HG03175 (cell line): ENCODE results near the gene CASZ1.

Experiments
- ATAC-seq: cut with Tn5 transposase; IDR thresholded peaks from one replicate; pipeline ENCODE4 v1.9.1; 2021; ENCODE audit warnings: mild to moderate bottlenecking, moderate library complexity; ENCODE audit not compliant: unreplicated experiment

The CASZ1 gene

DNA sequence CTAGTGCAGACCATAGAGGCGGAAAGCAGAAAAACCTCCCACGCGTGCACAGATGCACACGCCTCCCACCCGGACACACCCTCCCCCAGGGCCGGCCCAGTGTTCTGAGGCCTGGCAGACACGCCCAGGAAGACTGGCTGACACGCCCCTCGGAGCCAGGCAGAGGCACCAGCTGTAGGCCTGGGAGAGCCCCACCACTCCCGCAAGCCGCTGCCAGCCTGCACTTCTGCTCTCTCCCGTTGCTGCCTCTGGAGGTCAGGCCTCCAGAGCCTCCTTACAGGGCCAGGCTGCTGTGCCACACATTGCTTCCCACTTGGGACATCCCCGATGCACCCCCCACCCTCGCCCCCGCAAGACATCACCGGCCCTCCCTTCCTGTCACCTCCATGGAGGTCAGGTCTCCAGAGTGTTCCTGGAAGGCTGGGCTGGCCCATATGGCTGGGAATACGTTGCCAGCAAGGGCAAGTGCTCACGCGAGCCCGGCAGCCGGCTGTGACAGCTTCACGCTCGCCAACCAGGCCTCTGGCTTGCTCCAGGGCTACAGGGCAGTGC, 40.4 kb downstream of the CASZ1 start:
- no peak for ATAC-seq

DNA sequence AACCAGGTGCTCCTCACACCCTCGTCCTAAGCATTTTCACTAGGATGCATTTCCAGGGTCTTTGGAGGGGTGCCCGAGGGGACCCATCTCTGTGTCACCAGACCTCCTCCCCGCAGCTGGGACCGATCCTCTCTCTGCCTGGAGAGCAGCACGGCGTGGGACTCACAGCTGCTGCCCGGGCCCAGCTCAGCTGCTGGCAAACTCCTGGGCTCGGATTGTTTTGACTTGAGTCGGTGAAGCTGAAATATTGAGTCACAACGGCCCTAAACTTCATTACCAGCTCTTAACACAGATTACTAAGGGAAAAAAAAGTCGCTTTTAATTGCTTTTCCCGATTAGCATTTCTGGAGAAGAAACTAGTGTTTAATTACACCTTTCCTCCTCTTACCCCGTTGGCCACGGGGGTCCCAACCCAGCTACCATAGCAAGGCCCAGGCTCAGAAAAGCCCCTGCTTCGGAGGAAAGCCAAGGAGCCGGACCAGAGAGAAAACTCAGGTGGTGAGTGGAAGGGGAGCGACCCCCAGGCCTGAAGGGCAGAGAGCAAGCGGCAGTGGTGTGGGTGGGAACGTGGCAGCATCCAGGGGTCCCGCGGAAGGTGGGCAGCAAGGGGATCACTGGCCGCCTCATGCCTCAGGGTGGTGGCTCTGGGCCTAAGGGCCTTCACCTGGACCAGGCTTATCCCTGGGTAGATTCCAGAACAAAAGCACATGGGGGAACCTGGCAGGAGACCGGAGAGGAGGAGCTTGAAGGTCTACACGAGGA, 41.7 kb downstream of the CASZ1 start:
- no peak for ATAC-seq

DNA sequence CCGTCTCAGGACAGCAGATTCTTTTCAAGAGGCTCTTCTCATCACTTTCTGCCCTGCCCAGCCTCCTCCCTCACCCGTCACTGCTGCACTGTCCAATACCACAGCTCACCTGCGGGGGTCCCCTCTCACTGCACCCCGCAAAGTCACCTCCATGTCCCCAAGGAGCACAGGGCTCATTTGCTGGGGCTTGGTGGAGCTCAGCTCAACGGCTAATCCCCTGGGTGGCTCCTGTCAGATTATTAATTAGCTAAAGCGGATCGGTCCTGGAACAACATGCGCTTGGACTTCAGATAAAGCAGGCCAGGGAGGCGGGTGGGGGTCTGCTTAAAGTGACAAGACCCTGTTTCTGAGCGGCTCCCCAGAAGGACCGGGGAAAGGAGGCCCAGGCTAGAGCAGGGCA, 43.1 kb downstream of the CASZ1 start:
- no peak for ATAC-seq

DNA sequence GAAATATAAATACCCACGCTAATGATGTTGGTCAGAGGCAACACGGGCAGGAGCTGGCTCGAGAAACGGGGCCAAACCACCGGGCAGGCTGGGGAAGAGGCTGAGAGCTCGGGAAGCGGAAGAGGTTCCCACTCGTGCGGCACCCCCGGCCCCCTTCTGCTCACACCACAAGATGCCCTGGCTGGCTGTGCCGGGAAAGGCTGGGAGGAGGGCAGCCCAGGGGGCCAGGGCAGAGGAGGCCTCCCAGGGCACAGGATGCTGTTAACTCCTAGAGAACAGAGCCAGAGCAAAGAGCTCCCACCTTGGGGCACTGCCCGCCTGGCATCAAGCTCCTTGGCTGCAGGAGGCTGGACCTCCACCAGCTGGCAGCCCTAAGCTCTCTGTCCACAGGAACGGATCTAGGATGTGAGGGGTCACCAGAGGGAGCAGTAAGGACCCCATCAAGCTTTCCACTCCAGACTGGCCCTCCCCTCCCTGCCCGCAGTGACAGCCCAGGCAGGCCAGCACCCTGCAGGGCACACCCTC, 44.8 kb downstream of the CASZ1 start:
- ATAC-seq = no peak

DNA sequence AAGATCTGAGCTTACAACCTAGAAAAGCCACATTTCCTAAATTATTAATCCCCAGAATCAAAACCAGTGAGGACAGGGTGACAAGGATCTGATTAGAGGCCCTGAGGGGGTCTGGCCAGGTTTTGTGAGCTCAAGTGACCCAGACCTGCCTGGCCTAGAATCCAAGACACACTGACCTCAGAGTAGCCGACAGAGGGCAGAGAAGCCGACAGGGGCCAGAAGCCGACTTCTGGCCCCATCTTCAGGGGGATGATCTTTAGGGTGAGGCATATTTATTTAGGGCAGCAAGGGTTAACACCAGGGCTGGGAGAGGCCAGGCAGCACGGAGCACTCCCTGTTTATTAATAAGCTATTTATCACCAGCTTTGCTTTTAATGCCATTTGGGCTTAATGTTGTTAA, 45.3 kb downstream of the CASZ1 start:
- no peak for ATAC-seq

DNA sequence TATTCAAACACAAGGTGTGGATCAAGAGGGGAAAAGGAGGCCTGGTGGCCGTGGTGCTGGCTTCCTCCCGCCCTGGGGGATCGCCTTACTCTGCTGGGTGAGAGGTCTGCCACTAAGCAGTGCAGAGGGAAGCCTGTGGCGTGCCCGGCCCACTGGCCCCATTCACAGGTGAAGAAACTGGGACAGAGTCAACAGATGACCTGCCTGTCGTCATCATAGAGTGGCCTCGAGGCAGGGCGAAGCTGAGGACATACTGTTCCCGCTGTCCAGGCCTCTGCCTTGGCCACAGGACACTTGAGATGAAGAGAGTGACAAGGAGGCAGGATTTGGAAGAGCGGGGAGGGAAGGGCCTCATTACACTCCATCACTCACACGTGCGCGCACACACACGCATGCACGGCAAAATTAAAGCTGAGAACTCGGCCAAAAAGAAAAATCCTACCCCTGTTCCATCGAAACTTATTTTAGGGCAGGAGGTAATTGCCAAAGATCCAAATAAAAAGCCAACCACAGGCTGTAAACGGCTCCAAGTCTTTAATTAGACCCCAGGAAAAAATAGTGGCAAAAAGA, 50.5 kb downstream of the CASZ1 start:
- ATAC-seq = no peak

DNA sequence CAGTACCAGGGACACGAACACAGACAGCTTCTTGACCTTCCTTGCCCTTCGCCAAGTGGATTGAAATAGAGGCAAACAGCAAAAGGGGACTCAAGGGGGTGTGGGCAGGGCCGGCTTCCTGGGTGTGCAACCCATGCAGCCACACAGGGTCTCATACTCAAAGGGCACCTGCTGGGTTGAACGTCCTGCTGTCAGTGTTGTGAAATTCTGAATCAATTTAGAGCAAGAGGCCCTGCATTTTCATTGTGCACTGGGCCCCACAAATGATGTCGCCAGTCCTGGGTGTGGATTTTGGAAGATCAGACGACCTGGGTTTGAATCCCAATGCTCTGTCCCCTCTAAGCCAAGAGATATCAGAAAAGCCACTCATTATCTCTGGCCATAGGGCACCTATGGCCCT, 51.1 kb downstream of the CASZ1 start:
- no peak for ATAC-seq

DNA sequence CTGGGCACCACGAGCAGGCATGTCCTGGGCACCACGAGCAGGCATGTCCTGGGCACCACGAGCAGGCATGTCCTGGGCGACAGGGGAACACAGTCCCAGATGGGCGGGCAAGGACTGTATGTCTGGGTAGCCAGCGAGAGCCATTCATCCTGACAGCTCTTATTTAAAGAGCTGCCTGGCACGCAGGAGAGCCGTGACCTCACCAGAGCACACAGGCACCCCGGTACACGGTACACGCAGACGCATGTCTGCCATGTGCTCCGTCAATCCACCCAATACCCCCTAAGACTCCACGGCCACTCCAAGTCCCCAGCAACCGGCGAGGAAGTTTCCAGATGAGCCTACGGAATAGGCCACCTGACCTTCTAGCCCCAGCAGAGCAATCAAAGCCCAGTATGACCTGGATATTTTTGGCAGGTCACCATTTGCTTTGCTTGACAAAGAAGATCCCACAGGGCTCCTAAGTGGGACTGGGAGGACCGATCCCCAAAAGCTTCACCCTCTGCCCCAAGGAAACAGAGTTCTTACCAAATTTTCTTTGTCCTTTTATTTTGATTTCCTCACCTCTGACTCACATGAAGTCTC, 51.7 kb downstream of the CASZ1 start:
- ATAC-seq = no peak

DNA sequence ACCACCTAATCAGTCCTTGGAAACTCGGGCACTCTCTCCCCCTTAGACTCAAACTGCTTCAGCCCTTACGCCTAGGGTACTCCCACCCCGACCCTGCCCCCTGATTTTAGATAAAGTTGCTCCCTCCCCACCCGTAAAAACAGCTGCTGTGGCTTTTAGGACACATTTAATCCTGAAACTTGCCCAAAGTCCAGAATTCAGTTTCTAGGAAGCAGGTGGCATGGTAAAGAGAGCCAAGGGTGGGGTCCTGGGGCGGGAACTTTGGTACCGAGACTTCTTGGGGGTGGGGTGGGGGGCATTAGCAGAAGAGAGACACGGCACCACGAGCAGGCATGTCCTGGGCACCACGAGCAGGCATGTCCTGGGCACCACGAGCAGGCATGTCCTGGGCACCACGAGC, 52.4 kb downstream of the CASZ1 start:
- no peak for ATAC-seq

DNA sequence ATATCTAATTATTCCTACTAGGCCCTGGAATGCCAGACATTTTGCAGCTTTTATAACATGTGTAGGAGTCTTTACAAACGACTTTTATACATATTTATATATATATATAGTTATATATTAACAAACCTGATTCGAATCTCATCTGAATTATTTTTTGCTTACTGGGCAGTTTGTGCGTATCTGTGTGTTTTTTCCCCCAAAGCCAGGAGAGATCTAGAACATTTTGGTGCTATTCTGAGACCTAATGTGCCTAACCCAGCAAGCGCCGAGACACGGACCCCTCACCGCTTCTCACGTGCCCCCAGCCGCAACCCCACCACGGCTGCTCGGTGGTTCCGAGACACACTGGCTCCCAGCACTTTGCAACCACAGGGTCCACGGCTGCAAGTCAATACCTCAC, 54.8 kb downstream of the CASZ1 start:
- ATAC-seq = no peak

DNA sequence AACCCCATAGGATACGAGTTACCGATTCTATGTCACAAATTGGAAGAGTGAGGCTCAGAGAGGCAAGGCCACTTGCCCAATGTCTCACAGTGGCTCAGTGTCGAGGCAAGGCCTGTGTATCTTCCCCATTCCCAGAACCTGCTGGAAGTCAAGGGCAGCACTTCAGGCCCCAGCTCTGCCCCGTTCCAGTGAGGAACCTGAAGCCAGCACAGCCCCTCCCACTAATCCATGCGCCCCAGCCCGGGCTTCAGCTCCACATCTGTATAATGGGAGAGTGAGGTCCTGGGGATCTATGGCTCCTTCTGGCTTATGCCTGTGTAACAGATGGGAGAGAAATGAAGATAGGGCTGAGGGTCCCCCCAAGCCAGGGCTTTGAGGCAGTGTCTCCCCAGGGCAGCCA, 56.3 kb downstream of the CASZ1 start:
- ATAC-seq = no peak

DNA sequence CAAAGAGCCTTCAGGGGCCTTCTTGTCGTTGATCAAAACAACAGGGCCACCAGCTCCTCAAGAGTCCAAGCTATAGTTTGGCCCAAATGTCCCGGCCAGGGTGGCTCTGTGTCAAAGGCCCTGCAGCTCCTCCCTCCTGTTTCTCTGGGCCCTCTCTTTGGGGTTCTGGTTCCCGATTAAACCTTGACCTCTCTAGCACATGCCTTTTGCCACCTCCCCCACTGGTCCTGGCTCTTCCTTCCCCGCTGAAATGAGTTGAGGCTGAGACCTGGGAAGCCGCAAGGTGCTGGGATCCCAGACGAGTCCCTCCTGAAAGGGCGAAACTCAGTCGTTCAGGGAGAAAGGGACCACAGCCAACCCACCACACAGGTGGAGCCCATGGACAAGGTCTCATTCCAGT, 56.9 kb downstream of the CASZ1 start:
- no peak for ATAC-seq

DNA sequence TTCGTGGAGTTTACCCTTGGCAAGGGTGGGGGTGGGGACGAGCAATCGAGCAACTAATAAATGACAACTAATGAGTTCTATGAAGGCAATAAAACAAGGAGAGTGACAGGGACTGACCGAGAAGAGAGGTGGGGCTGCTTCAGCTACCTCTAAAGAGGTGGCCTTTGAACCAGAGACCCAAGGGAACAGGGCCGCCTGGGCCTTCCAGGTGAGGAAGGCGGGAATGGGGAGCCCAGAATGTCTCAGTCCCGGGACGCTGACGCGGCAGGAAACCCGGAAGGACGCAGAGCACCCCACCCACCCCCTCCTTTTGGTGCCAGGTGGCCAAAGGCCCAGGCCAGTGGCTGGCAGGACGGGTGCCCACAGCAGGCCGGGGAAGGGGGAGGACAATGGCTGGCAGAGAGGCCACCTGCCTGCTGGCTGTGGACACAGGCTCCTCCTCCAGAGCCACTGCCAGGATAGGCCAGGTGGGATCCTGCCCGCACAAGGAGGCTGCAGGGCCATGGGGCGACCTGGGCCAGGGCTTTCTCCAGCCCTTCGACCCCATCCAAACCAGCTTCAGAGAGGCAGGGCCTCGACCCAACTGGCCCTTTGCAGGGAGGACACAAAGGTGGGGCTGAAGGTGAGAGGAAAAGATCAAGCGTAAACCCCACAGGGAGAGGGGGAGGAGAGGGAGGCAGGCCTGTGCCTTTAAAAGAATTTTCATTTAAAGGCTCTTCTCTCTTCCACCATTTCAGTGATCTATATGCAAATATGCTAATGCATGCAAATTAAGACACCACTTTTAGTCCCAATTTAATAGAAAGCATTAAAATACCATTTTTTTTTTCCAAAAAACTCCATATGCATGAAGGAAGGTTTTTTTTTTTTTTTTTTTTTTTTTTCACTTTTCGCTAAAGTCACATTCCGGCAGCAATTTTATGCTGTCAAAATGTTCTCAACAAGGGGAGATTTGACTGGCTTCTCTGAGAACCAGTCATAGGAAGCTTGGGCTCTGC, 58.1 kb downstream of the CASZ1 start:
- ATAC-seq = no peak

DNA sequence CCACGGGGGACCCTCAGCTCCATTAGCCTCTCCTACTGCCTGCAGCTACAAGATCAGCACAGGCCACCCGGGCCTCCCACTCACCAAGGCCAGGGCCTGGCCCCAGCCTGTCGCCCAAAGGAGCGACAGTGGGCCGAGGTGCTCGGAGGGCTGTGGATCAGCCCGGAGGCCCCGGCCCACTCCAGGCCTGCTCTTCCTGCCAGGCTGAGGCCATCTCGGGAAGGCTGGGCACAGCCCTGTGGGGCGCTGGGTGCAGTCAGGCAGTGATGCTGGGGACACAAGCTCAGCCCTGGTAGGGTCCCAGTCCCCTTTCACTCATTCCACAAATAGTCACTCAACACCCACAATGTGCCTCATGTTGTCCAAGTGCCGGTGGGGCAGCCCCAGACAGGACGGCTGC, 58.8 kb downstream of the CASZ1 start:
- no peak for ATAC-seq

DNA sequence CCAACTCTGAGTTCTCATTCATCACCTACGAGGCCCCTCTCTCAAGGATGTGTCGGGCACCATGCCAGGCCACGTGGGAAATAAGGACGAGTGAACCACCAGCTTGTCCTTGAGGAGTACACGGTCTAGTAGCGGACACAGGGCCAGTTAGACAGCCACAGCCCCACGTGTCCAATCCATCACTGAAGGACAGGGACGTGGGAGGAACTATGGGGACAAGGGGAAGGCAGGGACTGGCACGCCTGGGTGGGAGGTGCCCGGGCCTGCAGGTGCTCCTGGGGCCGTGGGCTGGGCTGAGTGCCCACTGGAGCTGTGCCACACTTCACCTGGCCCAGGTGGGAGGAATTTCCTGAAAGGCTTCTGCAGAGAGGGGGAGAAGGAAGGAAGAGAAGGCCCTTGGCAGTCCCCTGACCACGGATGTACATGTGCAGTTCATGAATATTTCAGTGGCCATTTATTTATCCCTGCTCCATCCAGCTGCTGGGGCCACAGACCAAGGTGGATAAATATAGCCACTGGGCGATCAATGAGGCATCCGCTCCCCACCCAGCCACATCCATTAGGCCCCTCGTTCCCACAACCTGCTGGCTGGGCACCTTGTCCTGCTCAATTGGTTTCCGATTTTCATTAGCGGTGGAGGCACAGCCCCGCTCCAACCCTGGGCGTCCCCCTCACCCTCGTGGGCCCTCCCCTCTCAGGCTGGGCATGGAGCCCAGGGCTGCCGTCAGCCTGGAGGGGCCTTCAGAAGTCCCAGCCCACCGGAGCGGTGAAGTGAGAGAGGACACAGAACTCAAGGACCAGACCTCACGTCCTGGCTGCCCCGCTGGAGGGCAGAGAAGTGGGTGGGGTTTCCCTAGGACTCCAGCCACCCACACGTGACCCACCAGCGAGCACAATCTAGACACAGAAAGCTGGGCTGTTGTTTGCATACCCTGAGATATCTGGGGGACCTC, 59.5 kb downstream of the CASZ1 start:
- ATAC-seq = no peak

DNA sequence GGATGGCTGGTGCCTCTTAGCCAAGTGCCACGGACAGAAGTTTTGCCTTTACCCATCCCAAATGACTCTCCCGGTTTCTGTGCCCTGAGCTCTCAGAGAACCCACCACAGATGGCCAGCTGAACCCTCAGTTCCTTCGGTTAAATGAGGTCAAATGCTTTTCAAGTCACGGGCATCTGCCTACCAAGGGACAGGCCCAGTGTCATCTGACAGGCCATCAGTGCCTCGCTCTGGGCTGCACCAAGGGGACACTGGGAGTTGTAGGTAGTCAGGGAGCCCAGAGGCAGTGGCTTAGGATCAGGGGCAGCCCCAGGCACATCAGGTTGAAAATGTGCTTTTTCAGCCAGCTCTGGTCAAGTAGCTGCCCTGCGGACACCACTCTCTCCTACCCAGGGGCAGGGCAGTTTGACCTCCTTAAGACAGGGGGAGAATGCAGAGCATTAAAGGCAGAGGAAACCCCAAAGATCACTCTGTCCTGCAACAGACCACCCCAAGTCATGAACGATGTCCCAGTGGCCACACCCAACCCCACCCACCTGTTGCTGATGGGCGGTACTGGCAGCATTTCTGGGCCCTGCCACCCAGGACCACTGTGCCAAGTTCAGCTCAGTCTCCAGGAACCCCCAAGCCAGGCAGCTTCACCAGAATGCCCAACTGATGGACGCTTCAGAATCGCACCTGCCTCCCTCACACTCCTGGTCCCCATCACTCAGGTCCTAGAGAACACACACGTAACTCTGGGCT, 60.7 kb downstream of the CASZ1 start:
- ATAC-seq = no peak

DNA sequence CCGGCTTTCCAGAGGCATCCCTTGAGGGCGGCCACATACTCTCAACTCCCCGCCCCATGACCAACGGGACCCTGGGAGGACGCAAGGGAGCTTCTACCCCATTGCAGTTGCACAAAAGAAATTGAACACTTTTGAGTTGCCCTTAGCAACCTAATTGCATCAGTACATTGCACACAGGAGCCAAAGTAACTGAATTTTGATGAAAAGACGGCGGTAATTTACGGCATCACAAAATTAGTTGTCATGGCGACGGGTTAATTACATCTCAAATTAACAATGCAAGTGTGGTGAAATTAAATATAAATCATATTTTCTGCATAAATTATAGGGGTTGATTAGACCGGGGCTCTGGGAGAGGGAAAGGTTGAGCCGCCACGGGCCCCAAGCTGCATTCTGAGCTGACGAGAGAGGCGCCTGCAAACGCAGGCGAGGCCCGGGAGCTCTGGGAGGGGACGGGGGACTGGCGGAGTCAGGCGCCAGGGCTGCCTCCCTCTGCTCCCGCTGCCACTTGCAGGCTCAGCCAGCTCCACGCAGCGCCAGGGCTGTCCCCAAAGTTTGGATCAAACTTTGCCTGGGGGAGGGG, 61.4 kb downstream of the CASZ1 start:
- no peak for ATAC-seq

DNA sequence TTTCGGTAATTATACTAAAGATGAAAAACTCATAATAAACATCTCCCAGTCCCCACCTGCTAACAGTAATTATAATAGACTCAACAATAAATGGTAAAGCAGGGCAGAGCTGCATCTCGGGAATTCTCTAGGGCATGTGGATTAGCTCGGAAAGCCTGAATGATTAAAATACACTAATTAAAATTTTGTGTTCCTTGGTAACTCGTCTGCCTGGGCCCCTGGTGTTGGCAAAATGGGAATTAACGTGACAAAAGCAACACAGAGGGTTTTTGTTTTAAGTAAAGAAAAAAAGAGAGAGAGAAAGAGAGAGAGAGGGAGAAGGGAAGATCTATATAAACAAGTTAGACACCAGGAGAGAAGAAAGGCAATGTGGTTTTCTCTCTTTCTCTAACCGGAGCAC, 62.1 kb downstream of the CASZ1 start:
- no peak for ATAC-seq
